OCI-LY3 (cell line): ENCODE results near the gene EIF3L.

Source experiments
- CTCF ChIP-seq: fragments of 200-600, 300-600 bp; sonication (generic); IDR thresholded peaks from 2 replicates; pipeline ENCODE4 v1.5.1; 2014; ENCODE audit warnings: antibody characterized with exemption, low read length, low read depth
- EZH2phosphoT487 ChIP-seq: fragments of 200-600 bp; shearing (Covaris generic); IDR thresholded peaks from 2 replicates; pipeline ENCODE4 v1.6.1; 2018; ENCODE audit warnings: antibody characterized with exemption, mixed run types, low read depth

- TF ChIP-seq CTCF (no peak), EZH2phosphoT487 (no peak)
These were observed 30.1 kb upstream of the EIF3L start for GRCh38 chr22:37819105-37819433.
